CD4-positive, alpha-beta T cell treated with Interleukin-6 for 4 hours (primary cell): ENCODE data around the gene PCDHB11.
A peak's percentile ranks its signal among the peaks of the same experiment; 100 is the strongest.
"Not testable (repeated sequence)": the region's sequence is repeated elsewhere in the genome, so short reads cannot be mapped to it uniquely, and the experiment has no call there.

Experiments used
- DNase-seq: peaks from one replicate; pipeline ENCODE4 v3.0.0-alpha.2; 2020; ENCODE audit warnings: mixed read lengths

PCDHB11 gene

DNA sequence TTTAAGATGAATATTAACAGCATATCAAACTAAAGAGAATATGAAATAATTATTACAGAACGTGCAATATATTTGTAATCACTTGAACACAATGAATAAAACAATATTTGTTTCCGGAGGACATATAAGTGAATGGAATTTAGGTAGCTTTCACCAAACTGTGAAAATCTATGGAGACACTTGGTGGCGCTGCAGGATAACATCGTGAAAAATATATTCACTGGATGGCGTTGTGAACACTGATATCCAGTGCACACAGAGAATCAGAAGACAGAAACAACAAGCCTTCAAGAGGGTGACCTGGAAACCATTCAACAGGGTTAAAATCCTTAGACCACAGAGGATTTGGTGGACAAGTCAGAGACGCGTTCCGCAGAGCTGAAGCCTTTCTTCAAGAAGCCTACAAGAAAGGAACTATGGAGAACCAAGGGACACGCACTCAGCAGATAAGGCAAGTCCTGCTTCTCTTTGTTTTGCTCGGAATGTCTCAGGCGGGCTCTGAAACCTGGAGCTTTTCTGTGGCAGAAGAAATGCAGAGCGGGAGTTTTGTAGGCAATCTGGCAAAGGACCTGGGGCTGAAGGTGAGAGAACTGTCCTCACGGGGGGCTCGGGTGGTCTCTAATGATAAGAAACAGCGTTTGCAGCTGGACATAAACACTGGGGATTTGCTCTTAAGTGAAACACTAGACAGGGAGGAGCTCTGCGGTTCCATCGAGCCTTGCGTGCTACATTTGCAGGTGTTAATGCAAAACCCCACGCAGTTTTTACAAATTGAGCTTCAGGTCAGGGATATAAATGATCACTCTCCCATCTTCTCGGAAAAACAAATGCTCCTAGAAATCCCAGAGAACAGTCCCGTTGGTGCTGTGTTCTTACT lies at the start of gene PCDHB11:
PCDHB11 (plus strand) TSS at position 269 of the 877 bp plus-strand sequence; CDS start at position 417, 148 bp downstream.
- DNase-seq = no peak

- peak; percentile 2 for DNase-seq
Measured at GRCh38 chr5:141149812-141150211, 49.6 kb upstream of the PCDHB11 start, which contains the start of gene PCDHB6. PCDHB6 (plus strand) TSS chr5:141150057; CDS start chr5:141150258, 201 bp downstream.

DNA sequence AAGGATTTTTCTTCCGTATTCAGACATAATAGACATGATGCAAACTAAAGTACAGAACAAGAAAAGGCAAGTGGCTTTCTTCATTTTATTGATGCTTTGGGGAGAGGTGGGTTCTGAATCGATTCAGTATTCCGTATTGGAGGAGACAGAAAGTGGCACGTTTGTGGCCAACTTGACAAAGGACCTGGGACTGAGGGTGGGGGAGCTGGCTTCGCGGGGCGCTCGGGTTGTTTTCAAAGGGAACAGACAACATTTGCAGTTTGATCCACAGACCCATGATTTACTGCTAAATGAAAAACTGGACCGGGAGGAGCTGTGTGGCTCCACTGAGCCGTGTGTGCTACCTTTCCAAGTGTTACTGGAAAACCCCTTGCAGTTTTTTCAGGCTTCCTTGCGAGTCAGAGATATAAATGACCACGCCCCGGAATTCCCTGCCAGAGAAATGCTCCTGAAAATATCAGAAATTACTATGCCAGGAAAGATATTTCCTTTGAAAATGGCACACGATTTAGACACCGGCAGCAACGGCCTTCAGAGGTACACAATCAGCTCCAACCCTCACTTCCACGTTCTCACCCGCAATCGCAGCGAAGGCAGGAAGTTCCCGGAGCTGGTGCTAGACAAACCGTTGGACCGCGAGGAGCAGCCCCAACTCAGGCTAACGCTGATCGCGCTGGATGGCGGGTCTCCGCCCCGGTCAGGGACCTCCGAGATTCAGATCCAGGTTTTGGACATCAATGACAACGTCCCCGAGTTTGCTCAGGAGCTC lies 49.0 kb upstream of the PCDHB11 start:
- no peak for DNase-seq

DNA sequence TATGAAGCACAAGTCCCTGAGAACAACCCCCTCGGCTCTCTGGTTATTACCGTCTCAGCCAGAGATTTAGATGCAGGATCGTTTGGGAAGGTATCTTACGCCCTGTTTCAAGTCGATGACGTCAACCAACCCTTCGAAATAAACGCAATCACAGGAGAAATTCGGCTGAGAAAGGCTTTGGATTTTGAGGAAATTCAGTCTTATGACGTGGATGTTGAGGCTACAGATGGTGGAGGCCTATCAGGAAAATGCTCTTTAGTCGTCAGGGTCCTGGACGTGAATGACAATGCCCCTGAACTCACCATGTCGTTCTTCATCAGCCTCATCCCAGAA lies 48.5 kb upstream of the PCDHB11 start:
- DNase-seq = no peak

DNA sequence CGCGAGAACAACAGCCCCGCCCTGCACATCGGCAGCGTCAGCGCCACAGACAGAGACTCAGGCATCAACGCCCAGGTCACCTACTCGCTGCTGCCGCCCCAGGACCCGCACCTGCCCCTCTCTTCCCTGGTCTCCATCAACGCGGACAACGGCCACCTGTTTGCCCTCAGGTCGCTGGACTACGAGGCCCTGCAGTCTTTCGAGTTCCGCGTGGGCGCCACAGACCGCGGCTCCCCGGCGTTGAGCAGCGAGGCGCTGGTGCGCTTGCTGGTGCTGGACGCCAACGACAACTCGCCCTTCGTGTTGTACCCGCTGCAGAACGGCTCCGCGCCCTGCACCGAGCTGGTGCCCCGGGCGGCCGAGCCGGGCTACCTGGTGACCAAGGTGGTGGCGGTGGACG lies 47.8 kb upstream of the PCDHB11 start:
- DNase-seq = not testable (repeated sequence)

GRCh38 chr5:141152096-141152495 lies 47.3 kb upstream of the PCDHB11 start:
- not testable (repeated sequence) for DNase-seq

DNA sequence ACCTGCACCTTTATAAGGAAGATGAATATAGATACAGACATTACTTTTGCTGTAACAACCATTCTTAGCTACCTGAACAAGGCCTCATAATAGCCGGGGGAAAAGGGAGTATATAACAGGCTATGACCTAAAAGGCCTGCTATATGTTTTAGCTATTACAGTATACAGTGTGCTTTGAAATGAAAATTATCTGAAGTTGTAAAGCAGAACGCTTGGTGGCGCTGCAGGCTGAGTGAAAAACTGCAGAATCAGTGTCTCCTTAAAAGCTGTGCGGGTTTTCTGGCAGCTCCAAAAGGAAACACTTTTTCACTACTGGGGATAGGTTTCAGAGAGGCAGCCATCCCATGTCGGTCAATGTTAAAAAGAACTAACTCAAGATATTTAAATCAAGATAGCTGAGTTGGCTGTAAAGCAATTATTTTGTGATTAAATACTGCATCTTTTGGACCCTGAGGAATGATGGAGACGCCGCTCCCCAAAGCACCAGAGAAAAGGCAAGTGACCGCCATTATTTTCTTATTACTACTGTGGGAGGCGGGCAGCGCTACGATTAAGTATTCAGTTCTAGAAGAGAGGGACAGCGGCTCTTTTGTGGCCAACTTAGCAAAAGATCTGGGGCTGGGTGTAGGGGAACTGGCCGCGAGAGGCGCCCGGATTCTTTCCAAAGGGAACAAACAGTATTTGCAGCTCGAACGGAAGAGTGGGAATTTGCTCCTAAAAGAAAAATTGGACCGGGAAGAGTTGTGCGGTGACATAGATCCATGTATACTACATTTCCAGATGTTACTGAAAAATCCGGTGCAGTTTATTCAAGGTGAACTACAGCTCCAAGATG lies 43.7 kb upstream of the PCDHB11 start:
- no peak for DNase-seq

GRCh38 chr5:141157356-141157755 lies 42.1 kb upstream of the PCDHB11 start:
- not testable (repeated sequence) for DNase-seq

DNA sequence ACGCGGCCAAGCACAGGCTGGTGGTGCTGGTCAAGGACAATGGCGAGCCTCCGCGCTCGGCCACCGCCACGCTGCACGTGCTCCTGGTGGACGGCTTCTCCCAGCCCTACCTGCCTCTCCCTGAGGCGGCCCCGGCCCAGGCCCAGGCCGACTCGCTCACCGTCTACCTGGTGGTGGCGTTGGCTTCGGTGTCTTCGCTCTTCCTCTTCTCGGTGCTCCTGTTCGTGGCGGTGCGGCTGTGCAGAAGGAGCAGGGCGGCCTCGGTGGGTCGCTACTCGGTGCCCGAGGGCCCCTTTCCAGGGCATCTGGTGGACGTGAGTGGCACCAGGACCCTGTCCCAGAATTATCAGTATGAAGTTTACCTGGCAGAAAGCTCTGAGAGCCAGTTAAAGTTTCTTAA lies 41.5 kb upstream of the PCDHB11 start:
- DNase-seq = not testable (repeated sequence)

DNA sequence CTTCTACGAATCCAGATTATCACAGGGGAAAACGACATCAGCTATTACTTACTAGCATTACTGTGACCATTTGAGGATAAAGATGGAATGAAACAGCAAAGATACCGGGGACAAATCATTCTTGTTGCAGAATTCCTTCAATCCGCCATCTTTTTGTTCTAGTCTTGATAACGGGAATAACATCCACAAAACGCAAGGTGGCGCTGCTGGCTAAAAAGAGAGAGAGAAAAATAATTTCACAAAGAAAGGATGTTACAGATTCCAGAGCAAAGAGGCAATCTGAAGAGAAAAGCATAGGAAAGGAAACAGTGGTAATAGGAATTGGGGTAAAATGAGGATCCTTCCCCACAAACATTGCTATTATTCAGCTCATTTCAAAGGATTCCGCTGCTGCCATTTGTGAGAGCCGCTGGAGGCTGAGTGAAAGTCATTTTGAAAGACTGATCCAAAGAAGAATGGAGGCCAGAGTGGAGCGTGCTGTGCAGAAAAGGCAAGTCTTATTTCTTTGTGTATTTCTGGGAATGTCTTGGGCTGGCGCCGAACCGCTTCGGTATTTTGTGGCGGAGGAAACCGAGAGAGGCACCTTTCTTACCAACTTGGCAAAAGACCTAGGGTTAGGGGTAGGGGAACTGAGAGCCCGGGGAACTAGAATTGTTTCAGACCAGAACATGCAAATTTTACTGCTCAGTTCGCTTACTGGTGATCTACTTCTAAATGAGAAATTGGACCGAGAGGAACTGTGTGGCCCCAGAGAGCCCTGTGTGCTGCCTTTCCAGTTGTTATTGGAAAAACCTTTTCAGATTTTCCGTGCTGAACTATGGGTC lies 26.8 kb upstream of the PCDHB11 start, which contains the start of gene PCDHB7:
PCDHB7 (plus strand) TSS at position 264 of the 824 bp plus-strand sequence; CDS start at position 456, 192 bp downstream.
- peak; percentile 11 for DNase-seq

- not testable (repeated sequence) for DNase-seq
Measured at GRCh38 chr5:141174291-141175104, 24.9 kb upstream of the PCDHB11 start.

- no peak for DNase-seq
Measured at GRCh38 chr5:141175933-141176332, 23.5 kb upstream of the PCDHB11 start.

DNA sequence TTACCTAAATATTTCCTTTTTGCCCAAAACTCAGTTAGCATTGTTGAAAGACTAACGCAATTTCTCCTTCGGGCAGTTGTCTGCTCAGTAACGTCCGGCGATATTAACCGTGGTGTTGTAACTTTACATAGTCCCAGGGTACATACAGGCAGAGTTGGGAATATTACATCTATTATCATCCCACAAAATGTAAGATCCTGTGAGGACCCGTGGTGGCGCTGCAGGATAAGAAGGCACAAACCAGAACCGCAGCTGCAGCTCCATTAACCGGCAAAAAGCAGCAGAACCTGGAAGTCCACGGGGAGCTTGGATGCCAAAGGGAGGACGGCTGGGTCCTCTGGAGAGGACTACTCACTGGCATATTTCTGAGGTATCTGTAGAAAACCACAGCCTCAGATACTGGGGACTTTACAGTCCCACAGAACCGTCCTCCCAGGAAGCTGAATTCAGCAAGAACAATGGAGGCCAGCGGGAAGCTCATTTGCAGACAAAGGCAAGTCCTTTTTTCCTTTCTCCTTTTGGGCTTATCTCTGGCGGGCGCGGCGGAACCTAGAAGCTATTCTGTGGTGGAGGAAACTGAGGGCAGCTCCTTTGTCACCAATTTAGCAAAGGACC lies 21.7 kb upstream of the PCDHB11 start, which contains the start of gene PCDHB8:
PCDHB8 (plus strand) TSS at position 214 of the 615 bp plus-strand sequence; CDS start at position 459, 245 bp downstream.
- DNase-seq = not testable (repeated sequence)

DNA sequence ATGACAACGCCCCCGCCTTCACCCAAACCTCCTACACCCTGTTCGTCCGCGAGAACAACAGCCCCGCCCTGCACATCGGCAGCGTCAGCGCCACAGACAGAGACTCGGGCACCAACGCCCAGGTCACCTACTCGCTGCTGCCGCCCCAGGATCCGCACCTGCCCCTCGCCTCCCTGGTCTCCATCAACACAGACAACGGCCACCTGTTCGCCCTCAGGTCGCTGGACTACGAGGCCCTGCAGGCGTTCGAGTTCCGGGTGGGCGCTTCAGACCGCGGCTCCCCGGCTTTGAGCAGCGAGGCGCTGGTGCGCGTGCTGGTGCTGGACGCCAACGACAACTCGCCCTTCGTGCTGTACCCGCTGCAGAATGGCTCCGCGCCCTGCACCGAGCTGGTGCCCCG lies 20.1 kb upstream of the PCDHB11 start:
- DNase-seq = not testable (repeated sequence)

GRCh38 chr5:141179876-141180275 lies 19.6 kb upstream of the PCDHB11 start:
- DNase-seq = not testable (repeated sequence)

DNA sequence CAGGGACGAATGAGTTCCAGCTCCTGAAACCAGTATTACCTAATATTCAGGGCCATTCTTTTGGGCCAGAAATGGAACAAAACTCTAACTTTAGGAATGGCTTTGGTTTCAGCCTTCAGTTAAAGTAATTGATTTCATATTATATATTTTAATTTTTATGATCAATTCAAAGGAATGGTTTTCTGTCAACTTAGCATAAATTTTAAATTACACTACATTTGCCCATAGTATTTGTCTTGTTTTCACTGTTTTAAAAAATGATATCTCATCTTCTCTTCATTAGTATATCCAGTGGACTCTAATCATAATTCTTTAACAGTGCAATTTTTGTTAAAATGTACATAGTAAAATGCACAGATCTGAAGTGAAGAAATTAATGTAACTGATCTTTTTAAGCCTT lies 19.1 kb upstream of the PCDHB11 start:
- DNase-seq = no peak

- DNase-seq = no peak
Measured at GRCh38 chr5:141182248-141182647, 17.2 kb upstream of the PCDHB11 start, which contains the start of gene PCDHB16. PCDHB16 (plus strand) TSS chr5:141182387; CDS start chr5:141182560, 173 bp downstream.

DNA sequence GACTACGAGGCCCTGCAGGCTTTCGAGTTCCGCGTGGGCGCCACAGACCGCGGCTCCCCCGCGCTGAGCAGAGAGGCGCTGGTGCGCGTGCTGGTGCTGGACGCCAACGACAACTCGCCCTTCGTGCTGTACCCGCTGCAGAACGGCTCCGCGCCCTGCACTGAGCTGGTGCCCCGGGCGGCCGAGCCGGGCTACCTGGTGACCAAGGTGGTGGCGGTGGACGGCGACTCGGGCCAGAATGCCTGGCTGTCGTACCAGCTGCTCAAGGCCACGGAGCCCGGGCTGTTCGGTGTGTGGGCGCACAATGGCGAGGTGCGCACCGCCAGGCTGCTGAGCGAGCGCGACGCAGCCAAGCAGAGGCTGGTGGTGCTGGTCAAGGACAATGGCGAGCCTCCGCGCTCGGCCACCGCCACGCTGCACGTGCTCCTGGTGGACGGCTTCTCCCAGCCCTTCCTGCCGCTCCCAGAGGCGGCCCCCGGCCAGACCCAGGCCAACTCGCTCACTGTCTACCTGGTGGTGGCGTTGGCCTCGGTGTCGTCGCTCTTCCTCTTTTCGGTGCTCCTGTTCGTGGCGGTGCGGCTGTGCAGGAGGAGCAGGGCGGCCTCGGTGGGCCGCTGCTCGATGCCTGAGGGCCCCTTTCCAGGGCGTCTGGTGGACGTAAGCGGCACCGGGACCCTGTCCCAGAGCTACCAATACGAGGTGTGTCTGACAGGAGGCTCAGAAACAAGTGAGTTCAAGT lies 15.1 kb upstream of the PCDHB11 start:
- not testable (repeated sequence) for DNase-seq

DNA sequence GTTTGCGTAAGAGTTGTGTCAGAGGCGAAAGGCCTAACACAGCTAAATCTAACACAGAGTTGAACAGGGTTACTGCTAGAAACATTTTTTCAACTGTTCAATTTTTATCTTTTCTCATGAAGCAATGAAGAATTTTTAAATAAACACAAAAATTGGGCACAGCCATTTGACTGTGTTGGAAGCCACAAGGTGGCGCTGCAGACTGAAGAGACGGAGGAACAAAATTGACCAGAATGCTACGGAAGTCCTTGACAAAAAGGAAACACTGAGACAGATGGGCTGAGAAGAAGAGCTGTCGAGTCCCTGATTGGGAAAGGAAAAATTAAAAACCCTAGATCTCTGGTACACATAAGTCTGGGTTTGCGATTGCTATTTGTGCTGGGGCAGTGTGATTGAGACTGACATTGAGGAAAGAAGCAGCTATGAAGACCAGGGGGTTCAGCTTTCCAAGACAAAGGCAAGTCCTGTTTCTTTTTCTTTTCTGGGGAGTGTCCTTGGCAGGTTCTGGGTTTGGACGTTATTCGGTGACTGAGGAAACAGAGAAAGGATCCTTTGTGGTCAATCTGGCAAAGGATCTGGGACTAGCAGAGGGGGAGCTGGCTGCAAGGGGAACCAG lies 12.4 kb upstream of the PCDHB11 start, which contains the start of gene PCDHB9:
PCDHB9 (plus strand) TSS at position 265 of the 616 bp plus-strand sequence; CDS start at position 423, 158 bp downstream.
- peak; percentile 30 for DNase-seq
